Osteoblast (primary cell): Measurements from ENCODE around the gene CCDC106. TPM values are rescaled to one million over a fixed set of nuclear protein-coding genes. Genes with fewer than 3 reads are reported as not detected.

Experiments
- DNase-seq: peaks from one replicate; pipeline ENCODE4 v3.0.0; 2011; ENCODE audit warnings: low spot score, mixed read lengths; ENCODE audit not compliant: insufficient read length; ENCODE audit errors: missing footprints
- H2AFZ ChIP-seq: 2 replicates; pipeline ENCODE4 v1.6.0; 2011; ENCODE audit warnings: mild to moderate bottlenecking, low read length
- H3K27ac ChIP-seq: 2 replicates; pipeline ENCODE4 v1.5.1; 2011; ENCODE audit warnings: mild to moderate bottlenecking, low read depth, low read length, moderate library complexity
- H3K27me3 ChIP-seq: 2 replicates; pipeline ENCODE4 v1.6.0; 2012; ENCODE audit warnings: mild to moderate bottlenecking, control low read depth, inconsistent platforms, low read length, moderate library complexity; ENCODE audit not compliant: insufficient read depth
- H3K36me3 ChIP-seq: 2 replicates; pipeline ENCODE4 v1.5.1; 2011; ENCODE audit warnings: mild to moderate bottlenecking, low read length, control low read depth, moderate library complexity; ENCODE audit not compliant: insufficient read depth
- H3K4me1 ChIP-seq: 2 replicates; pipeline ENCODE4 v1.5.1; 2011; ENCODE audit warnings: mild to moderate bottlenecking, low read length, control low read depth, moderate library complexity; ENCODE audit not compliant: insufficient read depth
- H3K4me2 ChIP-seq: 2 replicates; pipeline ENCODE4 v1.6.0; 2011; ENCODE audit warnings: mild to moderate bottlenecking, low read length; ENCODE audit not compliant: insufficient read depth
- H3K4me3 ChIP-seq: fragments of 200-600 bp; sonication (generic); 3 replicates; pipeline ENCODE4 v1.5.1; 2012; ENCODE audit warnings: mild to moderate bottlenecking, low read length, inconsistent platforms; ENCODE audit not compliant: insufficient read depth
- H3K79me2 ChIP-seq: 2 replicates; pipeline ENCODE4 v1.6.0; 2012; ENCODE audit warnings: mild to moderate bottlenecking, low read length, control low read depth, inconsistent platforms; ENCODE audit not compliant: insufficient read depth
- H3K9me3 ChIP-seq: 2 replicates; pipeline ENCODE4 v1.5.1; 2011; ENCODE audit warnings: low read depth, low read length, control low read depth
- H4K20me1 ChIP-seq: 2 replicates; pipeline ENCODE4 v1.6.0; 2012; ENCODE audit warnings: mild to moderate bottlenecking, low read length, control low read depth; ENCODE audit not compliant: insufficient read depth
- CTCF ChIP-seq: IDR thresholded peaks from 2 replicates; pipeline ENCODE4 v1.5.1; 2011; ENCODE audit warnings: mild to moderate bottlenecking, low read depth, low read length, moderate library complexity; ENCODE audit errors: extremely low read depth
- total RNA-seq: library from RNA; depleted of rRNA; stranded (reverse); fragments of >200 nt; gene quantifications from 2 replicates; pipeline ENCODE4 v1.2.3, GENCODE V29; 2012

CCDC106 gene
- total RNA-seq, 1 donor = 10.5 TPM

GRCh38 chr19:55690769-55691545 is 42.9 kb downstream of the CCDC106 start:
- Histone ChIP-seq H3K4me2 (no peak overlapping the region), H3K4me3 (no peak overlapping the region), H3K79me2 (peaks cover 34% of the 10 kb centered on the region), H3K27me3 (no peaks in the 10 kb centered on the region), H3K4me1 (no peaks in the 10 kb centered on the region), H2AFZ (no peak overlapping the region), H3K27ac (no peak overlapping the region), H4K20me1 (peaks cover 34% of the 10 kb centered on the region), H3K9me3 (no peaks in the 10 kb centered on the region), H3K36me3 (peaks cover 26% of the 10 kb centered on the region)
- TF ChIP-seq CTCF = no peak
- peak; percentile 87 for DNase-seq

GRCh38 chr19:55691561-55692481 is 43.8 kb downstream of the CCDC106 start:
- Histone ChIP-seq H3K9me3 (no peaks in the 10 kb centered on the region), H2AFZ (no peak overlapping the region), H3K79me2 (peaks cover 25% of the 10 kb centered on the region), H3K27me3 (no peaks in the 10 kb centered on the region), H3K4me3 (no peak overlapping the region), H3K4me2 (no peak overlapping the region), H3K36me3 (peaks cover 34% of the 10 kb centered on the region), H4K20me1 (peaks cover 28% of the 10 kb centered on the region), H3K4me1 (no peaks in the 10 kb centered on the region), H3K27ac (no peak overlapping the region)
- peak; percentile 78 for DNase-seq
- no peak for TF ChIP-seq CTCF

GRCh38 chr19:55692681-55693081 is 44.7 kb downstream of the CCDC106 start:
- peak; percentile 83 for DNase-seq
- Histone ChIP-seq H3K36me3 (peaks cover 41% of the 10 kb centered on the region), H3K27ac (no peak overlapping the region), H3K4me2 (no peak overlapping the region), H3K27me3 (no peaks in the 10 kb centered on the region), H3K4me1 (no peaks in the 10 kb centered on the region), H3K4me3 (no peak overlapping the region), H2AFZ (no peak overlapping the region), H4K20me1 (peaks cover 20% of the 10 kb centered on the region), H3K9me3 (no peaks in the 10 kb centered on the region), H3K79me2 (peaks cover 16% of the 10 kb centered on the region)
- TF ChIP-seq CTCF = no peak
